Endothelial cell of hepatic sinusoid (primary cell): ENCODE data around the gene ZCCHC14.
"Not testable (repeated sequence)": the region's sequence is repeated elsewhere in the genome, so short reads cannot be mapped to it uniquely, and the experiment has no call there.

Experiments
- in situ Hi-C: cut with HindIII; loops from 2 replicates; pipeline ENCODE4 v1.10.0; 2017; ENCODE audit warnings: low sequenced_read_pairs

Gene ZCCHC14

GRCh38 chr16:87483481-87483880 is 9.3 kb downstream of the ZCCHC14 start:
- in situ Hi-C loops = no loop called here

DNA sequence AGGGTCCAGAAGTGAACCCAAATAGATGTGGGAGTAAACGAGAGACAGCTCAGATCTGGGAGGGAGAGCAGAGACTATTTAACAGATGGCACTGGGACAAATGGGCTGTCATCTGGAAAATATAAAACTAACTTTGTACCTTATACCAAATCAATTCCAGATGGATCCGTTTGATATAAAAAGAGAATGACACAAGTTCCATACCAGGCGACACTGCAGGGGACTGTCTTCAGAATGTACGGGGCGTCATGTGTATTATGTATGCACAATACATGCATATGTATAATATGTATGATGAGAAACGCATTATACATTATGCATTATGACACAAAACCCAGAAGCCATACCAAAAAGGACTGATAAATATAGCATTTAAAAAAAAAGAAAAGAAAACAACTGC is 10.2 kb downstream of the ZCCHC14 start:
- in situ Hi-C loops = not testable (repeated sequence)

GRCh38 chr16:87482266-87482665 is 10.6 kb downstream of the ZCCHC14 start:
- in situ Hi-C loops = no loop called here

GRCh38 chr16:87481711-87482110 is 11.1 kb downstream of the ZCCHC14 start:
- in situ Hi-C loops = not testable (repeated sequence)

- in situ Hi-C loops = not testable (repeated sequence)
Observed at GRCh38 chr16:87477209-87477981, 15.4 kb downstream of the ZCCHC14 start.

GRCh38 chr16:87474566-87474996 is 18.2 kb downstream of the ZCCHC14 start:
- in situ Hi-C loops = no loop called here

GRCh38 chr16:87474017-87474416 is 18.8 kb downstream of the ZCCHC14 start:
- in situ Hi-C loops = no loop called here

- in situ Hi-C loops = no loop called here
Observed at GRCh38 chr16:87472935-87473334, 19.9 kb downstream of the ZCCHC14 start.

GRCh38 chr16:87472142-87472778 is 20.6 kb downstream of the ZCCHC14 start:
- in situ Hi-C loops = no loop called here

DNA sequence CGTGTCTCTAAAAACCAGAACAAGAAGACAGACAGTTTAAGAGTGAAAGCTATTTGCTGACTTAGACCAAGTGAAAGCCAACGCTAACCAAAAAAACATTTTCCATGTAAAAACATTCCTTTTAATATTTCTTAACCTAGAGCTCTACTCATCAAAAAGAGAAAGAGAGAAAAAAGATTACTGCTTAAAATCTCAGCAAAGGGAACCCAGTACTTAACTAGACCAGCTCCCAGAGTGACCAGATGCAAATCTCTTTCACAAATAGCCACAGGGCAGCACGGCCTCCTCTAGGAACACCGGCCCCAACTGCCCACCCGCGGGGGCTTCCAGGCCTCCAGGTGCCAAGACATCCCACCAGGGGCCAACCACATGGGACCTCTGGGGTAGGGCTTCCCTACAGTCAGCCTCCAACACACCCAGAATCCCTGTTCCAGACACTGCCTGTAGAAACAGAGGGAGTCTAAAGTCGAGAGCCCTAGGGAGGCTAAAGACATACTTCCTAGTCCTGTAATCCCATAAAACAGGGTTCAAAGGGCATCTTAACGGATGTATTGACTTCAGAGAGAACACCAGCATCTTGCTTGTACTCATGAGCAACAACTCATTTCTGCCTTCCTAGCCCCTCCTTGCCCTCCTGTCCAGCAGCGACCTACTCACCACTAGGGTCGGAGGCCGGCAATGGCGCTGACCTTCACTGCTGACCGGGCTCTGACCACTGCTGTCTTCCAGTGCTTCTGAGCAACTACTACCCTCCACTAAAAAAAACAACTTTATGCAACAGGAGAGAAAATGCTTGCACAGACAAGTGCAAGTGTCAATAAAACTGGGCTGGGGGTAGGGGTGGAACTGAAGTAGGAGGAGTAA is 21.3 kb downstream of the ZCCHC14 start:
- in situ Hi-C loops = no loop called here

GRCh38 chr16:87470332-87470731 is 22.5 kb downstream of the ZCCHC14 start:
- in situ Hi-C loops = no loop called here

DNA sequence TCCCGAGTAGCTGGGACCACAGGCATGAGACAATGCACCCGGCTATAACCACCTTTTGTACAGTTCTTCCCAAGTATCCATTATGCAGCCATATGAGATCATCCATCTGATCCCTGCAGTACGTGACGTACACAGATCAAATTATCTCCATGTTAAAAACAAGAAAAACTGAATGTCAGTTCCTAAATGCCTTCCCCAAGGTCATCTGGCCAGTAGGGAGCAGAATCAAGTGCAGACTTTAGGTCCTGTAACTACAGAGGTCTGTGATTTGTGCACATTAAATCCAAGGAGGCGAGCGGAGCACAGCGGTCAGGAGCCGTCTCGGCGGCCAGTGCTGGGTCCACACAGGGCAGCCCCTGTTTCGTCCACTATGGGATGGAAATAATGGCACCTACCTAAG is 23.7 kb downstream of the ZCCHC14 start:
- in situ Hi-C loops = no loop called here

DNA sequence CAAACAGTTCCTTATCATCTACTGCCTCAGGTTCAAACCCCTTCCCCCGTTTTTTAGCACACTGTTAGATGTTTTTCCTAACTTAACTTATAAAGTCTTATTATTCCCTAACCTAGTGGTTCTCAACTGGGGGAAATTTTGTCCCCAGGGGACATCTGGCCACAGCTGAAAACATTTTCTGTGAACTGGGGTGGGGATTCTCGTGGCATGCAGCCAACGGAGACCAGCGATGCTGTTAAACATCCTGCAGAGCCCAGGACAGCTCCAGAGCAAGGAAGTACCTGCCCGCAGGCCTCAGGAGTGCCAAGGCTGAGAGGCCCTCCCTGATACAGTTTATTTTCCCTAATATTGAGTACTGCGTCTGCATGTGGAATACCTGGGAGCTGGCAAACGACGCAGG is 24.3 kb downstream of the ZCCHC14 start:
- in situ Hi-C loops = no loop called here

- in situ Hi-C loops = no loop called here
Observed at GRCh38 chr16:87466975-87467501, 25.8 kb downstream of the ZCCHC14 start.

DNA sequence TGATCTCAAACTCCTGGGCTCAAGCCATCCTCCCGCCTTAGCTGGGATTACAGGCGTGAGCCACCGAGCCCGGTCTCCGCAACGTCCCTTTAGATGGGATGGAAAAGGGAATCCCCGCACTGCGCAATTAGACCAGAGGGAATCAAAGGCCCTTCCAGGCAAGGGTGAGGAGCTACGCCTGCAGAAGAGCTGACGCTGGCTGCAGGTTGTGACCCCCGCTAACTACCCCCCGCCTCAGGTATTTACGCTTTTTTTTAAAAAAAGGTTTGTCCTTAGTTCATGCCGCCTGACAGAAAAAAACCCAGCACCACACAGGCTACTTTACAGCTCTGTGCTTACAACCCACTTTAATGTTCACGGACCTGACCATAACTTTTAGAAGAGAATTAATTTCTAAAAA is 26.9 kb downstream of the ZCCHC14 start:
- in situ Hi-C loops = no loop called here

DNA sequence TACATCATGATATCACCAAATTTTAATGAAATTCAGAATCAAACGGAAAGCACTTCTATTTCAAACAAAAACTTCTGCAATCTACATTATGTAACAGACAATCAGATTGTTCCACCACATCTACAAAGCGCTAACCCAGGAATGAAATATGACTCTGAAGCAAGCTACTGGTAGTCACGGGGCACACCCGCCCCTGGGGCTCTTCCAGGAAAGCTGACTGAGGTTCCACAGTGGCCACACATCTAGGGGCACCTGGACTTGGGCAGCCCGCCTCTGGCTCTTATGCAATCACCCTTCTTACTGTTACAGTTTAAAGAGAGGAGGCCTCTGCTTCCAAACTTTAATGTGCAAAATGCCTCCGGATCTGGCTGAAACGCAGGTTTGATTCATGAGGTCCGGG is 27.5 kb downstream of the ZCCHC14 start:
- in situ Hi-C loops = no loop called here

DNA sequence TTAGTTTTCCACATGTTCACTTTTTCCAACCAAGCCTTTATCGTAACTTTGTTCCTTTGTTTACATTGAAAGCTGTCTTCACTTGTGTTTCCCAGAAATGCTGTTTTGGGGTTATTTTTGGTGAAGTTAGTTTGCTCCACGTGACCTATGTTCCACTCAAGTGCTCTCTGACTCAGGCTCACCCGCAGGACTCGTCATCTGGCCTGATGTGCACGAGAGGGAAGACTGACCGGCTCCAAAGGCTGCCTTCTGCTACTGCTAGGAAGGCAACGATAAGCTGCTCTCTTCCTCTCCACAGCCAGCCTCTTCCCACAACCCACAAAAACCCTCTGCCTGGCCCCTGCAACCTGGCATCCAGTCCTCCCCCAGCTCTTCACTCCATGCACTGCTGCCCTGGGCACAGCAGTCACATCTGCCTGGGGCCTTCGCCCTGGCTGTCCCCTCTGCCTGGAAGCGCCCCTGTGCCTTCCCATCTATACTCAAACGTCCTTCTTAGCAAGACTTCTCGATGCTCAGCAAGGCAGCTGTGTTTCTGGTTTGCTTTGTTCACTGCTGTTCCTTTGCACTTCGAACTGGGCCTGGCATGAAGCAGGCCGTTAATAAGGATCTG is 28.0 kb downstream of the ZCCHC14 start:
- in situ Hi-C loops = no loop called here

DNA sequence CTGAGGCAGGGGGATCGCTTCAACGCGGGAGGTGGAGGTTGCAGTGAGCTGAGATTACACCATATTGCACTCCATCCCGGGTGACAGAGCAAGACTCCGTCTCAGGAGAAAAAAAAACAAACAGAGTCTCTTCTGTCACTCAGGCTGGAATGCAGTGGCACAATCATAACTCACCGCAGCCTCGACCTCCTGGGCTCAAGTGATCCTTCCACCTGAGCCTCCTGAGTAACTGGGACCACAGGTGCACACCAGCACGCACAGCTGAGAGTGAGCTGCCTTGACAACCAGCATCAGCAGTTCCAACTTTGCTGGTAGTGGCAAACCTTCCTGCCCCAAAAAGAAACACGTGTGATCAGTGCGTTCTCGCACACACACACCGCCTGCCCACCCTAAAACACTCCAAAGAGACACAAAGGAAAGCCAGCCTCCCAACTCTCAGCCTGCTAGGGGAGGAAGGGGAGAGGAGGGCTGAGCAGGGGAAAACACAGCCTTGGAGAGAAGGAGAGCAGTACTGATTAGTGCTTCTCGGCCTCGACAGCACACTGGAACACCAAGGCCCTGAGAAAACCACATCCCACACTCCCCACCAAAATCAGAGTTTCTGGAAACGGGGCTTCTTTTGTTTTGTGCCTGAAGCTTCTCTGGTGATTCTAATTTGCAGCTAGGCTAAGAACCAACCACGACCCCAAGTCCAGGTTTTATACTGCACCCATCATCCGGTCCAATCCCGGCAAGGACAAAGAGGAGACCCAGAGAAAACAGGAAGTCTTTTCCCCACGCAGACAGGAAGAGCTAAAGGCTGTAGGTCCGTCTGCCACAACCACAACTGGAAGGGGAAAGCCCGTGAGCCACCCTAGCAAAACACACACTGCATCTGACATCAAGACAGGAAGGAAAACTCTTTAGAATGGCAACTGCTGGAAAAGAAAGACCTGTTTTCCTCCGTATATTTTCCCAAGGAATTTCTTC is 28.8 kb downstream of the ZCCHC14 start:
- in situ Hi-C loops = no loop called here

- in situ Hi-C loops = no loop called here
Observed at GRCh38 chr16:87461466-87461991, 31.3 kb downstream of the ZCCHC14 start.
